MCF 10A (cell line): ENCODE results near the gene DCT. TPM values are rescaled to one million over a fixed set of nuclear protein-coding genes. Genes with fewer than 3 reads are reported as not detected.

Experiments
- BruUV-seq: library from RNA; stranded (reverse); fragments of 400-500 nt; replicated peaks from 2 replicates; lab custom pipeline; 2021; lab: Mats Ljungman, UMichigan
- CTCF ChIA-PET: fragments of 300-600 bp; sonication (Branson Sonifier 250); formaldehyde crosslinking; extraction: SDS; loops from one replicate; lab custom pipeline; 2021; ENCODE audit warnings: antibody characterized with exemption, inconsistent platforms; lab: Yijun Ruan, JAX
- POLR2A ChIA-PET: fragments of 300-600, 350-650 bp; sonication (Branson Sonifier 250); formaldehyde crosslinking; extraction: SDS; loops from one replicate; lab custom pipeline; 2020; ENCODE audit warnings: antibody characterized with exemption, inconsistent platforms; lab: Yijun Ruan, JAX
- DNase-seq: peaks from one replicate; pipeline ENCODE4 v3.0.0-alpha.2; 2018; ENCODE audit not compliant: unreplicated experiment
- H3K27ac Mint-ChIP-seq: one replicate; pipeline ENCODE4 v1.8.0; 2022; ENCODE audit warnings: mild to moderate bottlenecking, low read depth, mixed read lengths; ENCODE audit not compliant: unreplicated experiment
- H3K27me3 Mint-ChIP-seq: one replicate; pipeline ENCODE4 v1.8.0; 2022; ENCODE audit warnings: mixed read lengths; ENCODE audit not compliant: insufficient read depth, unreplicated experiment
- H3K36me3 Mint-ChIP-seq: one replicate; pipeline ENCODE4 v1.8.0; 2022; ENCODE audit warnings: mild to moderate bottlenecking, moderate library complexity, mixed read lengths; ENCODE audit not compliant: insufficient read depth, unreplicated experiment
- H3K4me1 Mint-ChIP-seq: one replicate; pipeline ENCODE4 v1.8.0; 2022; ENCODE audit warnings: mixed read lengths; ENCODE audit not compliant: insufficient read depth, unreplicated experiment
- H3K4me3 Mint-ChIP-seq: one replicate; pipeline ENCODE4 v1.8.0; 2022; ENCODE audit warnings: mild to moderate bottlenecking, moderate library complexity, mixed read lengths; ENCODE audit not compliant: unreplicated experiment
- H3K9me3 Mint-ChIP-seq: one replicate; pipeline ENCODE4 v1.8.0; 2022; ENCODE audit warnings: mixed read lengths; ENCODE audit not compliant: unreplicated experiment
- intact Hi-C: fragments of 100-400 bp; cut with micrococcal nuclease; formaldehyde crosslinking; loops from 2 replicates; pipeline ENCODE4 v1.14.1; 2022
- total RNA-seq: library from RNA; stranded (reverse); gene quantifications from 2 replicates; pipeline ENCODE4 v1.2.3, GENCODE V29; 2022
- TF ChIP-seq, protein P1 (sequence below): fragments of 200-600 bp; IDR thresholded peaks from one replicate; pipeline ENCODE4 v1.8.0; 2022; ENCODE audit warnings: antibody characterized with exemption, mild to moderate bottlenecking; ENCODE audit not compliant: unreplicated experiment

The DCT gene
- total RNA-seq, 1 experiment from 2014 or later: not detected

DNA sequence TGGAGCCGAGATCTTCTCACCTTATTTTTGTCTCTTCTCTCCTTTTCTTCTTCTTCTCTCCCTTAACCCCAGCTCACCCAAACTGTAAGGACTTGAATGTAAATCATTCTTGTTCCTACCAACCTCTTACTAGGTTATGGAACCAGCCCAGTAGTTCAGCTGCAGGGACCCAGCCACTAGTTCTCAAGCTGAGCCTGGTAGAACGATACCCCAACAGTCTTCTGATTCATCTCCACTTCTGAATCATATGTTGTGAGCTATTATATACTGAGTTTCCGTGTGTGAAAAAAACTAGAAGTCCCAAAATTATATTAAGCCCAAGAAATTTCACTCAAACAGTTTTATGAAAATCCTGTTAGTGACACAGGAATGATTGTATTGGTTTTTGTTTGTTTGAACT, 67.7 kb downstream of the DCT start:
- no peak overlapping the region for H3K27ac Mint-ChIP-seq
- no peak for DNase-seq
- no peaks in the 10 kb centered on the region for H3K4me1 Mint-ChIP-seq
- ChIA-PET POLR2A (no interaction called here), CTCF (interaction anchor here (0.6 kb wide), 1 partner anchor 1194 kb away, joined by 3 read pairs; no protein-coding TSS in a partner anchor)
- intact Hi-C loops: no loop called here
- no peak overlapping the region for H3K4me3 Mint-ChIP-seq
- no TSS peak for BruUV-seq
- H3K27me3 Mint-ChIP-seq: no peaks in the 10 kb centered on the region
- TF ChIP-seq, protein P1, sequence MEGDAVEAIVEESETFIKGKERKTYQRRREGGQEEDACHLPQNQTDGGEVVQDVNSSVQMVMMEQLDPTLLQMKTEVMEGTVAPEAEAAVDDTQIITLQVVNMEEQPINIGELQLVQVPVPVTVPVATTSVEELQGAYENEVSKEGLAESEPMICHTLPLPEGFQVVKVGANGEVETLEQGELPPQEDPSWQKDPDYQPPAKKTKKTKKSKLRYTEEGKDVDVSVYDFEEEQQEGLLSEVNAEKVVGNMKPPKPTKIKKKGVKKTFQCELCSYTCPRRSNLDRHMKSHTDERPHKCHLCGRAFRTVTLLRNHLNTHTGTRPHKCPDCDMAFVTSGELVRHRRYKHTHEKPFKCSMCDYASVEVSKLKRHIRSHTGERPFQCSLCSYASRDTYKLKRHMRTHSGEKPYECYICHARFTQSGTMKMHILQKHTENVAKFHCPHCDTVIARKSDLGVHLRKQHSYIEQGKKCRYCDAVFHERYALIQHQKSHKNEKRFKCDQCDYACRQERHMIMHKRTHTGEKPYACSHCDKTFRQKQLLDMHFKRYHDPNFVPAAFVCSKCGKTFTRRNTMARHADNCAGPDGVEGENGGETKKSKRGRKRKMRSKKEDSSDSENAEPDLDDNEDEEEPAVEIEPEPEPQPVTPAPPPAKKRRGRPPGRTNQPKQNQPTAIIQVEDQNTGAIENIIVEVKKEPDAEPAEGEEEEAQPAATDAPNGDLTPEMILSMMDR: no peak
- H3K9me3 Mint-ChIP-seq: no peaks in the 10 kb centered on the region
- no peaks in the 10 kb centered on the region for H3K36me3 Mint-ChIP-seq

DNA sequence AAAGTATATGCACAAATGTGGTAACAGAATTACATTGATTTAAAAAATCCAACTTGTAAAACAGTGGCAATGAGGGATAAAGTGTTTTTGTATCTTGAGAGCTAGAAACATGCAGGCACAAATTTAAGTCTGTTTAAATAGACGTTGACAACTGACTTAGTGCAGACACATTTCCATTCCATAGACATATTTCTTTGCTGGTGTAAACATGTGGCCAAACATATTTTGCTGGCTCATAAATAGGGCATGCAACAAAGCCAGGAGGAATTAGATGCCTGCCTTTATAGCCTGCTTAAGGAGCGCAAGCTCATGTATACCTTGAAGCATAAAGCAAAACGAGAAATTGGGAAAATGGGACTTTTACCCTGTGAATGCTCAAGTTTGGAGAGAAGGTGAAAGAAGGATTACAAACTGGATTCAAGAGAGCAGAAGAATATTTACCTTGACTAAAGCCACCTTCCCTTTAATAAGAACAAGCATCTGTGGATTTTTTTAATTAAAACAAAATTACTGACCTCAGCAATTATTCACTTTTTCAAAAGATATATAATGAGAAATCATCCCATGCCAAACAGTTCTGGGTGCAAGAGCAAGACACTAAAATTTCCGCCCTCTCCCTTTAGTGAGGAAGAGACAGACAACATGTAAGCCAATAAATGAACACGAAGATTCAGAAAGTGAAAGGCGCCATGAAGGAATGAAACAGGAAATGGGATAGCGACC, 71.0 kb downstream of the DCT start:
- no TSS peak for BruUV-seq
- no peak for DNase-seq
- ChIA-PET POLR2A (no interaction called here), CTCF (interaction anchor here (0.6 to 0.8 kb wide), 3 partner anchors 210 to 1568 kb away, joined by 3 to 5 read pairs (median 3); no protein-coding TSS in a partner anchor)
- H3K9me3 Mint-ChIP-seq: no peaks in the 10 kb centered on the region
- no peak overlapping the region for H3K27ac Mint-ChIP-seq
- H3K27me3 Mint-ChIP-seq: no peaks in the 10 kb centered on the region
- H3K4me3 Mint-ChIP-seq: no peak overlapping the region
- intact Hi-C loops: no loop called here
- H3K36me3 Mint-ChIP-seq: no peaks in the 10 kb centered on the region
- TF ChIP-seq, protein P1: no peak
- H3K4me1 Mint-ChIP-seq: no peaks in the 10 kb centered on the region

DNA sequence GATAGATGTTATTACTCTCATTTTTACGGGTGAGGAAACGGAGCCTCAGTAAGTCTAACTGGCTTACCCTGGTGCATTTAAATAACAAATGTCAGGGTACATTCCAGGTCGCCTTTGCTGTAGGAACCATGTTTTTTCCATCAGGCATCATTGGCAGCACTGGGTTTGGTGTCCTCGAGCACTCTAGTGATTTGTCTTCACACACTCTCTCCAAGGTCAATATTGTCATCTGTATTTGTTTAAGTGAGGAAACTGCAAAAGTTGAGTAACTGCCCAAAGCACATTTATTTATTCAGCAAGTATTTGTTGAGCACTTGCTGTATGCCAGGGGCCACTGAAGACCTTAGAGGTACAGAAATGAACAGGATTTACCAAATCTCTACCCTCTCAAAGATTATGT, 78.6 kb downstream of the DCT start:
- TF ChIP-seq, protein P1: no peak
- ChIA-PET POLR2A (no interaction called here), CTCF (no interaction called here)
- H3K36me3 Mint-ChIP-seq: no peaks in the 10 kb centered on the region
- no TSS peak for BruUV-seq
- no peaks in the 10 kb centered on the region for H3K4me1 Mint-ChIP-seq
- H3K4me3 Mint-ChIP-seq: no peak overlapping the region
- H3K27ac Mint-ChIP-seq: no peak overlapping the region
- no peak for DNase-seq
- H3K9me3 Mint-ChIP-seq: no peaks in the 10 kb centered on the region
- no peaks in the 10 kb centered on the region for H3K27me3 Mint-ChIP-seq
- intact Hi-C loops: no loop called here

DNA sequence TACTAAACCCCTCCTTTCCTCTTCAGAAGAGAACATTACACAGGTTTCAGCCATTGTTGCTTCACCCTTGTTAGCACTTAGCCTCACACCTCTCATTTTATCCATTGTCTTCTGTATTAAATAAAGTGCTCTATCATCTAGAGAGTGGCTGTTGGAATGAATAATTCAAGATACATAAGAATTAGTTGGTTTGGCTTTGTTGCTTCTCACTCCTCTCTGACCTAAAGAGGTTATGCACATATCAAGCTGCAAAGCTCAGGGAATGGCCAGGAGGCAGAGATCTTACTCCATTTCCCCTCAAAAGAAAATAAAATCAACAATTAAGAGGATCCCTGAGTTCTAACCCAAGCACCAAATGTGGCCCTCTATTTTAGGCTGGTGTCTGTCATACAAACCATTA, 79.7 kb downstream of the DCT start:
- TF ChIP-seq, protein P1: no peak
- H3K9me3 Mint-ChIP-seq: no peaks in the 10 kb centered on the region
- no peak overlapping the region for H3K27ac Mint-ChIP-seq
- no TSS peak for BruUV-seq
- DNase-seq: no peak
- no peaks in the 10 kb centered on the region for H3K4me1 Mint-ChIP-seq
- H3K36me3 Mint-ChIP-seq: no peaks in the 10 kb centered on the region
- intact Hi-C loops: no loop called here
- H3K4me3 Mint-ChIP-seq: no peak overlapping the region
- ChIA-PET CTCF (no interaction called here), POLR2A (no interaction called here)
- H3K27me3 Mint-ChIP-seq: no peaks in the 10 kb centered on the region
